Stimulated activated CD4-positive, alpha-beta T cell treated with anti-CD3 and anti-CD28 coated beads, Interleukin-15, amount 100 ng/mL, for 48 hours (primary cell): Measurements from ENCODE around the gene HES2.
"Not testable (repeated sequence)": the region's sequence is repeated elsewhere in the genome, so short reads cannot be mapped to it uniquely, and the experiment has no call there.

Experiments
- DNase-seq, 2 donors: peaks; one replicate each; pipeline ENCODE4 v3.0.0-alpha.2; 2020; ENCODE audit warnings: low read depth in 2 of 2

Gene HES2

GRCh38 chr1:6391951-6392808, 27.5 kb downstream of the HES2 start:
- DNase-seq = no peak

- no peak for DNase-seq
Measured at GRCh38 chr1:6389971-6390370, 29.7 kb downstream of the HES2 start.

- no peak for DNase-seq
Measured at GRCh38 chr1:6386371-6386949, 33.3 kb downstream of the HES2 start.

- no peak for DNase-seq
Measured at GRCh38 chr1:6385488-6386191, 34.1 kb downstream of the HES2 start.

GRCh38 chr1:6384962-6385361, 34.8 kb downstream of the HES2 start:
- DNase-seq = no peak

GRCh38 chr1:6384135-6384534, 35.6 kb downstream of the HES2 start:
- DNase-seq = no peak

GRCh38 chr1:6380037-6380436, 39.7 kb downstream of the HES2 start:
- no peak for DNase-seq

- DNase-seq = no peak
Measured at GRCh38 chr1:6378096-6378746, 41.5 kb downstream of the HES2 start.

- no peak for DNase-seq
Measured at GRCh38 chr1:6373961-6374720, 45.6 kb downstream of the HES2 start.

- DNase-seq = not testable (repeated sequence)
Measured at GRCh38 chr1:6372236-6372635, 47.5 kb downstream of the HES2 start.

- DNase-seq = no peak
Measured at GRCh38 chr1:6370006-6370405, 49.7 kb downstream of the HES2 start.

GRCh38 chr1:6367381-6368012, 52.2 kb downstream of the HES2 start:
- no peak for DNase-seq

- DNase-seq = peak in 1 of 2 donors; percentile 31
Measured at GRCh38 chr1:6365047-6365446, 54.7 kb downstream of the HES2 start.

GRCh38 chr1:6363085-6363884, 56.4 kb downstream of the HES2 start:
- DNase-seq = not testable (repeated sequence)
